Glomerular visceral epithelial cell (primary cell): ENCODE measurements around the gene FAM3D.
"Not testable (repeated sequence)": the region's sequence is repeated elsewhere in the genome, so short reads cannot be mapped to it uniquely, and the experiment has no call there.

Experiments
- DNase-seq: peaks from one replicate; pipeline ENCODE4 v3.0.0-alpha.2; 2016; ENCODE audit errors: extremely low spot score

Gene FAM3D

GRCh38 chr3:58666683-58667082, at the start of gene FAM3D:
Gene FAM3D, minus strand, starts transcription at chr3:58666774. Its CDS starts 11,211 bp downstream, at chr3:58655563.
- DNase-seq: no peak

GRCh38 chr3:58713715-58714401, 47.3 kb upstream of the FAM3D start:
- DNase-seq: no peak

- no peak for DNase-seq
Measured at GRCh38 chr3:58711871-58712270, 45.3 kb upstream of the FAM3D start.

- DNase-seq: not testable (repeated sequence)
Measured at GRCh38 chr3:58708983-58709382, 42.4 kb upstream of the FAM3D start.

- no peak for DNase-seq
Measured at GRCh38 chr3:58708116-58708791, 41.7 kb upstream of the FAM3D start.

GRCh38 chr3:58707390-58707930, 40.9 kb upstream of the FAM3D start:
- DNase-seq: no peak

GRCh38 chr3:58706395-58707167, 40.0 kb upstream of the FAM3D start:
- no peak for DNase-seq

GRCh38 chr3:58704745-58705144, 38.2 kb upstream of the FAM3D start:
- DNase-seq: no peak

- not testable (repeated sequence) for DNase-seq
Measured at GRCh38 chr3:58704304-58704703, 37.7 kb upstream of the FAM3D start.

- no peak for DNase-seq
Measured at GRCh38 chr3:58698246-58698645, 31.7 kb upstream of the FAM3D start.

GRCh38 chr3:58697561-58697960, 31.0 kb upstream of the FAM3D start:
- no peak for DNase-seq

- not testable (repeated sequence) for DNase-seq
Measured at GRCh38 chr3:58696813-58697212, 30.2 kb upstream of the FAM3D start.

GRCh38 chr3:58696093-58696492, 29.5 kb upstream of the FAM3D start:
- no peak for DNase-seq

- DNase-seq: not testable (repeated sequence)
Measured at GRCh38 chr3:58695284-58695683, 28.7 kb upstream of the FAM3D start.

- DNase-seq: no peak
Measured at GRCh38 chr3:58693940-58694850, 27.6 kb upstream of the FAM3D start.

- DNase-seq: no peak
Measured at GRCh38 chr3:58692484-58692883, 25.9 kb upstream of the FAM3D start.

GRCh38 chr3:58691997-58692396, 25.4 kb upstream of the FAM3D start:
- peak; percentile 3 for DNase-seq

- no peak for DNase-seq
Measured at GRCh38 chr3:58690490-58690889, 23.9 kb upstream of the FAM3D start.

GRCh38 chr3:58688574-58688973, 22.0 kb upstream of the FAM3D start:
- no peak for DNase-seq

GRCh38 chr3:58686847-58687246, 20.3 kb upstream of the FAM3D start:
- no peak for DNase-seq

GRCh38 chr3:58685641-58686040, 19.1 kb upstream of the FAM3D start:
- DNase-seq: no peak
